Measurements from ENCODE around the gene GPX1. TPM values are rescaled to one million over a fixed set of nuclear protein-coding genes. Genes with fewer than 3 reads are reported as not detected.
"Not testable (repeated sequence)": the region's sequence is repeated elsewhere in the genome, so short reads cannot be mapped to it uniquely, and the experiment has no call there.

The GPX1 gene
- total RNA-seq, 1 donor from 2014 or later, result 120 TPM

DNA sequence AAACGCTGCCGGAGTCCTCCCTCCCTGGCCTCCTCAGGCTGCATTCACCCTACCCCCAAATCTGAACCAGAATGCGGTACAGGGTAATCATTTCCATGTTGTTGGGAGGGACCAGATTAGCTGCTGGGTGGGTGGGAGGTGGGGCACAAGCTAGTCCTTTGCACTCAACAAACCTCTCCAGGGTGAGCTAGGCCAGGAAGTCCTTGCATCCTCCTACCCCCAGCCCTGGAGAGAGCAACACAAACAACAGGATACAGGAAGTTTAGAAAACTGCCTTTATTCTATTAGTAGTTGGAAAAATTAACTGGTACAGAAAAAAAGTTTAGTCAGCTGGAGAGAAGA, 702 bp upstream of the GPX1 start:
- intact Hi-C loops (cut with micrococcal nuclease), result loop anchor here (1.0 to 5.0 kb wide), 8 partner anchors 19 to 441 kb away; partner anchors contain the start of genes APEH, ARIH2, DAG1 and IMPDH2

DNA sequence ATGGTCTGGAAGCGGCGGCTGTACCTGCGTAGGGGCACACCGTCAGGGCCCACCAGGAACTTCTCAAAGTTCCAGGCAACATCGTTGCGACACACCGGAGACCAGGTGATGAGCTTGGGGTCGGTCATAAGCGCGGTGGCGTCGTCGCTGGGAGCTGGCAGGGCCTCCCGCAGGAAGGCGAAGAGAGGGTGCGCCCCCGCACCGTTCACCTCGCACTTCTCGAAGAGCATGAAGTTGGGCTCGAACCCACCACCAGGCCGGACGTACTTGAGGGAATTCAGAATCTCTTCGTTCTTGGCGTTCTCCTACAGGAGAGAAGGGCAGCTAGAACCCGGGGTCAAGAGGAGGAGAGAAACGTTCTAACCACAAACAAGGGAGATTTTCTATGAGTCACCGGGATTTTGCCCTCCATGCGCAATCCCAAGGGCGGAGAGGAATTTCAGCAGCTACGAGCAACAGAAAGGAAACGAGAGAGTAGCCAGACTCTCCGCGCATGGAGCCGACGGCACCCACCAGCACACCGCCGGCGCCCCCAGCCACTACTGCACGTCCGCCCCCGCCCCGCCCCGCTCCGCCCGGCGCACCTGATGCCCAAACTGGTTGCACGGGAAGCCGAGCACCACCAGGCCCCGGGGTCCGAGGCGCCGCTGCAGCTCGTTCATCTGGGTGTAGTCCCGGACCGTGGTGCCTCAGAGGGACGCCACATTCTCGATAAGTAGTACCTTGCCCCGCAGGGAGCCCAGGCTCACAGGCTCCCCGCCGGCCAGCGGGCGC, 523 bp downstream of the GPX1 start:
- intact Hi-C loops (cut with micrococcal nuclease), result loop anchor here (1.0 to 5.0 kb wide), 8 partner anchors 17 to 439 kb away; partner anchors contain the start of genes APEH, ARIH2, DAG1 and IMPDH2

DNA sequence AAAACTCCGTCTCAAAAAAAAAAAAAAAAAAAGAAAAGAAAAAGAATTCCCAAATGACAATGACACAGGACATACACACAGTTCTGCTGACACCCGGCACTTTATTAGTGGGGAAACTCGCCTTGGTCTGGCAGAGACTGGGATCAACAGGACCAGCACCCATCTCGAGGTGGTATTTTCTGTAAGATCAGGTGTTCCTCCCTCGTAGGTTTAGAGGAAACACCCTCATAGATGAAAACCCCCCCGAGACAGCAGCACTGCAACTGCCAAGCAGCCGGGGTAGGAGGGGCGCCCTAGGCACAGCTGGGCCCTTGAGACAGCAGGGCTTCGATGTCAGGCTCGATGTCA, 1.1 kb downstream of the GPX1 start:
- intact Hi-C loops (cut with micrococcal nuclease), result loop anchor here (5.0 kb wide), 2 partner anchors 315 to 330 kb away; partner anchors contain the start of genes APEH and IMPDH2

DNA sequence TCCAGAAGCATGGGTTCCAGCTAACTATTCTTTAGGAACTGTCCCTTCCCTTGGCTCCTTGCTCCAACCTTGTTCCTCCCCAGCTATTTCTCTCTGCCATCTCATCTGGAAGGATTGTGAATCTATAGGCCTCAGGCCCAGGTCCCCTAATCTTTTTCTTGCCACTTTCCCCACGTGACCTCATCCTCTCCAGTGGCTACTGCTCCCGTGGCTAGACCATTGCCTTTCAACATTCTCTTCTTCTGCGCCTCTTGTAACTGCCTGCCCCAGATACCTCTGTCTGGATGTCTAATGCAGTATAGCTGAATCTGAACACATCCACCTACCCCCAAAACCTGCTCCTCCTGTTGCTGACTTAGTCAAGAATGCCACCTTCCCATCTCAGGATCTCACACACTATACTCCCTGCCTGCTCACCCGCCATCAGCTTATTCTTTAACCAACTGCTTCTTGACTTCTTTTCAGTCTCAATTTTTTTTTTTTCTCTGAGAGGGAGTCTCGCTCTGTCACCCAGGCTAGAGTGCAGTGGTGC, 5.2 kb downstream of the GPX1 start:
- intact Hi-C loops (cut with micrococcal nuclease), result no loop called here

DNA sequence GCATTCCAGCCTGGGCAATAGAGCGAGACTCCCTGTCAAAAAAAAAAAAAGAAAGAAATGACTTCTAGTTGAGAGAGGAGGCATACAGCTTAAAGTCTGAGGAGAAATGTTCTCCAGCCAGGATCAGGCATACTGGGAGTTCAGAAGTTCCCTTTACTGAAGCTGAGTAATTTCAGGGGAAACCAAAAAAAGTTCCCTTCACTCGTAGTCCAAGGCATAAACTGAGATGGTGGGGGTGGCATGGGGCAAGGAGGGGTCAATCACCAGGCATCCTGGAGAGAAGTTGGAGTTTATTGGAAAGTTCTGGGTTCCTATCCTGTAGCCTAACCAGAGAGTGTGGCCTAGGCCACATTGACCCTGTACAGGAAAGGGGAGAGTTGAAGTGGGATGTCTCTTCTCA, 5.9 kb downstream of the GPX1 start:
- intact Hi-C loops (cut with micrococcal nuclease), result no loop called here

DNA sequence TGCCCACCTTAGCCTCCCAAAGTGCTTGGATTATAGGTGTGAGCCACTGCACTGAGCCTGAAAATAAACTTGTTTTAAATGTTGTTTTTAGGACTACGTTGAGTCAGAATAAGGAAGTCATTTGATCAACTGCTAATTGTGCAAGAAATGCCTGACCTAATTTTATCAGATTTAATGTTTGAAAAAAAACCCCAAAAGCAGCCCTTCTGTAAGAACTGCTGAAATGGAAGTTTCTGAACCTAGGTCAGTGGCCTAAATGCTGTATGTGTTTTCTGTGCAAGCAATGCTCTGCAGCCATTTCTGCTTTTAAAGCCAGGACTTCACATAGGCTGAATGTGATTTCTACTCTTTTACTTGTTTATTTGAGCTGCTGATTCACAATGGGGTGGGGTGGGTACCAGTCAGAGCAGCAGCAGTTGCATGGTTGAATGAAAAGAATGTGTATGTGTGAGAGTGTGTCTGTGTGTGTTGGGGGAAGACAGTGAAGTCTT, 6.6 kb downstream of the GPX1 start:
- intact Hi-C loops (cut with micrococcal nuclease), result no loop called here

DNA sequence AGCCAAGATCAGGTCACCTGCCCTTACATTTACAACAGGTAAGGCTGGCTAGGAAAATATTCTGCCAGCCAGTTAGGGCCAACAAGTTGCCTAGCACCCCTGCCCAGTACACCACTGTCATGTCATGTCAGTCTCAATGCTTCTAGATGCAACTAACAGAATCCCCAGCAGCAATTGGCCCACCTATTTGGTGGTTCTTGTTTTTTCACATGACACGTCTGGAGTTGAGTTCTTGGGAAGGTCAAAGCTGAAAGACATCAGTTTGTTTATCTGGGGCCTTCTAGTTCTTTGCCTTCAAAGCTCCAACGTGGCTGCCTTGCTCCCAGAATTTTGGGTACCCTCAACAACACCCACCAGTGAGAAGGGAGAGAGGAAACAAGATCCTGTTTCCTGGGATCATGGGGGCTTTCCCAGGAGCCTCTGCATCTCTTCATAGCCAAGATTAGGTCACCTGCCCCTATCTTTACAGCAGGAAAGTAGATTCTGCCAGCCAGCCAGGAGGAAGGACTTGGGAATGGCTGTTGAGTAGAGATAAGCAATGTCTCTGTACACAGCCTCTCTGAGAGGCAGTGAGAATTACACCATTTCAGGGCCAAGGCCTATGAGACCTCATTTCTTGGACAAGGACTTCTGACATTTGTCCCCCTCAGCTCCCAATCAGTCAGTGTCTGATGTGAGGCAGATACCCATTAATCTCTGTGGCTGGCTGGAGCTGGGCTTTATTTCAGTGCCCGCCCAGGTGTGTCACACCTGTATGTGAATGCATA, 8.6 kb downstream of the GPX1 start:
- intact Hi-C loops (cut with micrococcal nuclease), result no loop called here

DNA sequence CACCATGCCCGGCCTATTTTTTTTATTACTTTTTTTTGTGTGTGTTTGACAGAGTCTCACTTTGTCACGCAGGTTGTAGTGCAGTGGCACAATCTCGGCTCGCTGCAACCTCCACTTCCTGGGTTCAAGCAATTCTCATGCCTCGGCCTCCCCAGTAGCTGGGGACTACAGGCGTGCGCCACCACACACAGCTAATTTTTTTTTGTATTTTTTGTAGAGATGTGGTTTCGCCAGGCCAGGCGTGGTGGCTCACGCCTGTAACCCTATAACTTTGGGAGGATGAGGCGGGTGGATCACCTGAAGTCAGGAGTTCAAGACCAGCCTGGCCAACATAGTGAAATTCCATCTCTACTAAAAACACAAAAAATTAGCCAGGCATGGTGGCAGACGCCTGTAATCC, 9.8 kb downstream of the GPX1 start:
- intact Hi-C loops (cut with micrococcal nuclease), result not testable (repeated sequence)

DNA sequence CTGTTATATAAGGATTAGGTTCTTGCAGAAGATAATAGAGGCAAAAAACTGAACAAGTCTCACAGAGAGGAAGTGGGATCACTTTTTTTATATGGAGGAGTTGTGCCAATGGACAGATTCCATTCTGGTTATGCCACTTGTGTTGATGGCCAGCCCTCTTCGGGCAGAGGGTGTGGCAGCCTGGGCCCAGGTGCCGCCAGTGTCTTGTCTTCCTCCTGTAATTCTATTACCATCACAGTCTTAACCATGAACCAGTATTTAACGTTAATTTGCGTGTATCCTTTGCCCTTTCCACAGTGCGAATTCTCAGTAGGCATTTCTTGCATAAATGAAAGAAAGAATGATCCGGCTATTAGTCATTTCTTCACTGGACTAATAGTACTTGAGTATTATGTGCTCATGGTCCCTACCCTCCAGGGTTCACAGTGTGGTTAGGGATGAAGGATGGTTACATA, 11.3 kb downstream of the GPX1 start:
- intact Hi-C loops (cut with micrococcal nuclease), result no loop called here

DNA sequence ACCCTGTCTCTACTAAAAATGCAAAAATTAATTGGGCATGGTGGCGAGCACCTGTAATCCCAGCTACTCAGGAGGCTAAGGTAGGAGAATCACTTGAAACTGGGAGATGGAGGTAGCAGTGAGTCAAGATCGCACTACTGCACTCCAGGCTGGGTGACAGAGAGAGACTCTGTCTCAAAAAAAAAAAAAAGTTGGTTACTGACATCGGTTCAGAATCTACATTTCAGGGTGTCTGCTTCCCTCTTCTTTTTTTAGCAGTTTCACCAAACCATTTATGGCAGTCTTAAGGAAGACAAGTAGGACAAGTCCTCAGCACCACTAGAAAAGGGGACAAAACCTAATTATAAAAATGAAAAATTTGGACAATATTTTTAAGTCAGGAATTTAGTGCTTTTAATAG, 15.0 kb downstream of the GPX1 start:
- intact Hi-C loops (cut with micrococcal nuclease), result loop anchor here (5.0 kb wide), 1 partner anchor 446 kb away; the partner anchor contains the start of gene SLC25A20

DNA sequence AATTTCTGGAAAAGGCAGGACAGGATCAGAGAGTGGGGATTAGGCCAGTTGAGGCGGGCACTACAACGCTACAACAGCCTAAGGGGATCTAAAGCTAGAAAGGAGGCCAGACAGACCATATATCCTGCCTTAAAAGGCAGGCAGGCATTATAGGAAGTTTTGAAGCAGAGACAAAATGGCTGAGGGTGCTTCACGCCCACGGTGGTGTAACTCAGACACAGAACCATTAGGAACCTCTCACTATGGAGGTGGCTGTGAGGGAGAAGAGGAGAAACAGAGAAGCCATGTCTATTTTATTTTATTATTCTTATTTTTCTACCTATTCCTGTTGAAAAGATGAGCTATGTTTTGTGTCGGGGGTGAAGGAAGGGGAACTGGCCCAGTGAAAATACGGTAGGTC, 16.2 kb downstream of the GPX1 start:
- intact Hi-C loops (cut with micrococcal nuclease), result loop anchor here (2.0 to 5.0 kb wide), 4 partner anchors 47 to 445 kb away; partner anchors contain the start of genes IMPDH2, IP6K1 and SLC25A20

DNA sequence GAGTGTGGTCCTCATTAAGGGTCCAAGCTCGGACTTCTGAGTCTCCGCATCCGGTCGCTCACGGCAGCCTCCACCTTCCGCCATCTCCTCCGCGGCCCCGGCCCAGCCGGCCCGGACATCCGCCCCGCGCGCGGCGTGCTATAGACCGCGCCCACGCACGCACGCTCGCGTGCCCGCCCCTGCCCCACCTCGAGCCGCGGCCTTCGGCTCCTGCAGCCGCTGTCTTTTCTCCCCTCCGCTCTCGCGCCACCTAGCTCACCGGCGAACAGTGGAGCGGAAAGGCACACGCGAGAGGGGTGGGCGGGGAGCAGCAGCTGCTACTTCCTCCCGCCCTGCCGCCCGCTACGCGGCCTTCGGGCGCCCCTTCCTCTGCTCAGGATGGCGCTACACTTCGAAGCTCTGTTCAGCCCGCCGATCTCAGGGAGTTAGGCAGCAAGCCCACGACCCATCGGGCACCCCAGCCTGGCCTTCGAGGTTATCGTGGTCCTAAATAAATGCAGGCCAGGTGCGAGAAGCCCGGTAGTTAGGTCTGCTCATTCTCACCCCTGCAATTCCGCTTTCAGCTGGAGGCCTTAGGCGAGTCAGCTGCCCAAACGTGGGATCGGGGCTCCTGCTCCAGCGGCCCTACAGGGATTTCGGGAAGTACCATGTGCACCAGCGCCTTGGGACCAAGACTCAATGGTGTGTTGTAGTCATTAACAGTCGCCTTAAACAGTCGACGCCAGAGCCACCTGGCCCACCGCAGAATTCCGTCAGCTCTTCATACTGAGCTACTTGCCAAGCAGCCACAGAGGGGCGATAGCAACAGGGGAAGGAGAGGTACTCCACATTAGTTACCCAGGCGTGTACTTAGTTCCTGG, 18.0 kb downstream of the GPX1 start, which contains the start of gene USP4:
Gene USP4, minus strand, starts transcription at position 113 of the 860 bp plus-strand sequence. Its CDS starts 29 bp downstream, at position 84.
- intact Hi-C loops (cut with micrococcal nuclease), result loop anchor here (1.0 to 5.0 kb wide), 18 partner anchors 18 to 600 kb away; partner anchors contain the start of genes DAG1, GPX1, IMPDH2 and IP6K1

DNA sequence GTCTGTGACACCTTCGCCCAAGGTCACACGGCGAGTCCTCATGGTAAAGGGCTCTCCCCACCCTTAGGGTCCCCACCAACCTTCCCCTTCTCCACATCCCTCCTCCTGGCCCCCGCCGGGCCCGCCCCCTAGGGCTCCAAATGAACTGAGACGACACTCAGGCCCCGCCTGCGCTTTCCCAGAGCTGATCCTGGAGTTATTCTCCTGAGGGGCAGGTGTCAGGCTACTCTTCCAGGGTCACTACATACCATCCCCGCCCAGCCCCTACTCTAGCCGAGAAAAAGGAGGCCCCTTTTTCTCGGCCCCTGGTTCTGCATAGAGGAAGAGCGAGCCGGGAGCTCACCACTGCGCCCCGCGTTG, 18.6 kb downstream of the GPX1 start:
- intact Hi-C loops (cut with micrococcal nuclease), result no loop called here

DNA sequence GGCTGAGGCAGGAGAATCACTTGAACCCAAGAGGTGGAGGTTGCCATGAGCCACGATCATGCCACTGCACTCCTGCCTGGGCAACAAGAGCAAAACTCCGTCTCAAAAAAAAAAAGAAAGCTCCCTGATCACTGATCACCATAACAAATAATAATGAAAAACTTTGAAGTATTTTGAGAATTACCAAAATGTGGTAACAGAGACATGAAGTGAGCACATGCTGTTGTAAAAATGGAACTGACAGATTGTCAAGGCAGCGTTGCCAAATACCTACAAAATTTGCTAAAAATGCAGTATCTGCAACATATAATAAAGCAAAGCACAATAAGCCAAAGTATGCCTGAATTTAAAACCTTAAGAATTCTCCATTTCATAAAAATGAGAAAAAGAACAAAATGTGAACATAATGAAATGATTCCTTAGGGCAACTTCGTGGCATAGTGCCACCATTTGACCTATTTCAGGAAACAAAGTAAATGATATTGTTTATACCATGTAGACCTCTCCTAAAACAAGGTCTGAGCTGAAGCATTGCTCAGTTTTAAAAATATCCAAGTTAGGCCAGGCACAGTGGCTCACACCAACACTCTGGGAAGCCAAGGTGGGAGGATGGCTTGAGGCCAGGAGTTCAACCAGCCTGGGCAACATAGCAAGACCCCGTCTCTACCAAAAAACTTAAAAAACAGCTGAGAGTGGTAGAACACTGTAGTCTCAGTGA, 24.1 kb downstream of the GPX1 start:
- intact Hi-C loops (cut with micrococcal nuclease), result no loop called here

DNA sequence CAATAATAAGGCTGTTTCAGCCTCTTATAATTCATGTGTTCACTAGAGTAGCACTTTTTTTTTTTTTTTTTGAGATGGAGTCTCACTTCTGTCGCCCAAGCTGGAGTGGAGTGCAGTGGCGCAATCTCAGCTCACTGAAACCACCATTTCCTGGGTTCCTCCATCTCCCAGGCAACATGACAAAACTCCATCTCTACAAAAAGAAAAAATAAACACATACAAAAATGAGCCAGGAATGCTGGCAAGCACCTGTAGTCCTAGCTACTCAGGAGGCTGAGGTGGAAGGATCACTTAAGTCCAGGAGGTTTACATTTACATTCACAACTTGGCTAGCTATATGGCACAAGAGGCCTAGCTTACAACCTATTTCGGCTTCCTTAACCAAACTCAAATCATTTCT, 25.1 kb downstream of the GPX1 start:
- intact Hi-C loops (cut with micrococcal nuclease), result no loop called here

DNA sequence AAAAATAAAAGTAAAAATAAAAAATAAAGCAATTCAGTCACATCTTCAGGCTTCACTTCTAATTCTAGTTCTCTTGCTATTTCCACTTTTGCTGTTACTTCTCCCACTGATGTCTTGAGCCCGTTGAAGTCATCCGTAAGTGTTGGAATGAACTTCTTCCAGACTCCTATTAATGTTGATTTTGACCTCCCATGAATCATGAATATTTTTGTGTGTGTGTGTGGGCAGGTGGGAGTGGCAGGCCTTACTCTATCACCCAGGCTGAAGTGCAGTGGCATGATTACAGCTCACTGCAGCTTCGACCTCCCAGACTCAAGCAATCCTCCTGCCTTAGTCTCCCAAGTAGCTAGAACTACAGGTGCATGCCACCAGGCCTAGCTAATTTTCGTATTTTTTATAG, 29.0 kb downstream of the GPX1 start:
- intact Hi-C loops (cut with micrococcal nuclease), result no loop called here

DNA sequence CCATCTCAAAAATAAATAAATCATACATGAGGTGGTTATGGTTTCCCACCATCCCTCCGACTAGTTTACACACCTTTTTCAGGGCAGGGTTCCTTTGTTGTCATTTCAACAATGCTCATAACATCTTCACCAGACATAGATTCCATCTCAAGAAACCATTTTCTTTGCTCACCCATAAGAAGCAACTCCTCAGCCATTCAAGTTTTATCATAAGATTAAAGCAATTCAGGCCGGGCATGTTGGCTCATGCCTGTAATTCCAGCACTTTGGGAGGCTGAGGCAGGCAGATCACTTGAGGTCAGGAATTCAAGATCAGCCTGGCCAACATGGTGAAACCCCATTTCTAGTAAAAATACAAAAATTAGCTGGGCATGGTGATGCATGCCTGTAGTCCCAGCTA, 29.8 kb downstream of the GPX1 start:
- intact Hi-C loops (cut with micrococcal nuclease), result not testable (repeated sequence)

DNA sequence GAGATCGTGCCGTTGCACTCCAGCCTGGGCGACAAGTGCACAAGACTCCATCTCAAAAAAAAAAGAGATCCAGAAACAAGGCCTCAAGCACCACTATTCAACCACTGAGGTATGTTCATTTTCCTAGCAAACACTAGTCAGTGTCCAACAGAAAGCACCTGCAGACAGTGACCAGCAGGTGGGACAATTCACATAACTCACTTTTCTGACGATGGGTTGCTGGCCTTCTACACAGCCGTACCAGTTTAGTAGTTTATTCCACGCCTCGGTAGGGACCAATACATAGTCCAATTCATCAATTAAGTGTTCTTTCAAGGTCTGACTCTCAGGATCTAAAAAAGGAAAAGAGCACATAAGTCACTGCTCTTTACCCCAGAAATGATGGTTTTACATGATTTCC, 30.7 kb downstream of the GPX1 start:
- intact Hi-C loops (cut with micrococcal nuclease), result no loop called here

DNA sequence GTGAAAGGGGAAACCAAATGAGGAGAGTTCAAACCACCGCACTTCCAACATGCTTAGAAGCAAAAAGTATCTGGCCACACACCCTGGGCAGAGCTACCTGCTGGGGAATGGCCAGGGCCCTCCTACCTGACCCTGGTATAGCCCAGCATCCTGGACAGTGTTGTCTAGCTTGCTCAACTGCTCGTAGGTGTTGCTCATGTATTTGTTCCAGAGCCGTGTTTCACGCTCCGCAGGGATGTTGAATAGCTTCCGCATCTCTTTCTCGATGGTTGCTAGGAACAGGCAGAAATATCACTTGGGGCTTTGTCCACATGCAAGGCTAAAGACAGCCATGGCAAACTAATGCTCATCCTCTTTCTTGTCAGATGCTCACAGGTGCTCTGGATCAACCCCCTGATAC, 33.4 kb downstream of the GPX1 start:
- intact Hi-C loops (cut with micrococcal nuclease), result no loop called here

All from T-helper 1 cell treated with Interleukin-12 subunit alpha and Interleukin-12 subunit beta and Interleukin-4 antibody, amounts not matched to agents 30 ng/mL and 1 ng/mL, for 36 hours (primary cell).